Stomach (tissue), 4 donors: ENCODE data around the gene FHIP2A.

Experiments used
- CTCF ChIP-seq, 7 experiments: fragments of 450-650 bp in 4 of 7; fragments of 200-600 bp in 3 of 7; sonication (generic) in 3 of 7; IDR thresholded peaks; one replicate each; pipeline ENCODE4 v1.5.1; 2016 to 2019; ENCODE audit warnings: antibody characterized with exemption in 7 of 7, control low read depth in 2 of 7, mild to moderate bottlenecking in 1 of 7
- POLR2A ChIP-seq, 4 donors: fragments of 450-650 bp; IDR thresholded peaks; one replicate each; pipeline ENCODE4 v1.6.1; 2016; ENCODE audit warnings: antibody characterized with exemption in 4 of 4, control low read depth in 2 of 4, mild to moderate bottlenecking in 1 of 4, moderate library complexity in 1 of 4
- POLR2AphosphoS5 ChIP-seq, 3 donors: sonication (generic); formaldehyde crosslinking; IDR thresholded peaks; one replicate each; pipeline ENCODE4 v1.6.1; 2016; ENCODE audit warnings: antibody characterized with exemption in 3 of 3

- TF ChIP-seq POLR2A (IDR thresholded peaks at IDR 0.05): no peak
- TF ChIP-seq CTCF (IDR thresholded peaks at IDR 0.05): no peak
- TF ChIP-seq POLR2AphosphoS5 (IDR thresholded peaks at IDR 0.05): no peak
Observed at GRCh38 chr10:114850126-114850525, 28.5 kb downstream of the FHIP2A start.
